ENCODE data around the gene ANKS1B.
"Not testable (repeated sequence)": the region's sequence is repeated elsewhere in the genome, so short reads cannot be mapped to it uniquely, and the experiment has no call there.

ANKS1B gene

DNA sequence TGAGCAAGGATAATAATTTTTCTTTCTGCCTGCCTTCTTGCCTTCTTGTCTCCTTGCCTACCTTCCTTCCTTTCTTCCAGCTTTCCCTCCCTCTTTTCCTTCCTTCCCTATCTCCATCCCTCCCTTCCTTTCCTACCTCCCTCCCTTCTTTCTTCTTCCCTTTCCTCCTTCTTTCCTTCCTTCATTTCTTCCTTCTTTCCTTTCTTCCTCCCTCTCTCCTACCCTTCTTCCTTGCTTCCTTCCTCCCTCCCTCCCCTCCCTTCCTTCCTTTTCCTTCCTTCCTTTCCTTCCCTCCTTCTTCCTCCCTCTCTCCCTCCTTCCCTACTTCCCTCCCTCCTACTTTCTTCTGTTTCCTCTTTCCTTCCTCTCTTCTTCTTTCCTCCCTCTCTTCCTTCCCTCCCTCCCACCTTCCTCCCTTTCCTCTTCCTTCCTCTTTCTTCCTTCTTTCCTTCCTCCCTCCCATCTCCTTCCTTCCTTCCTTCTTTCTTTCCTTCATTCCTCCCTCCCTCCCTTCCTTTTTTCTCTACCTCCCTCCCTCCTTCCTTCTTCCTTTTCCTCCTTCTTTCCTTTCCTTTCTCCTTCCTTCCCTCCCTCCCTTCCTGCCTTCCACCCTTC is 1009.9 kb downstream of the ANKS1B start:
- DNase-seq = no peak

DNA sequence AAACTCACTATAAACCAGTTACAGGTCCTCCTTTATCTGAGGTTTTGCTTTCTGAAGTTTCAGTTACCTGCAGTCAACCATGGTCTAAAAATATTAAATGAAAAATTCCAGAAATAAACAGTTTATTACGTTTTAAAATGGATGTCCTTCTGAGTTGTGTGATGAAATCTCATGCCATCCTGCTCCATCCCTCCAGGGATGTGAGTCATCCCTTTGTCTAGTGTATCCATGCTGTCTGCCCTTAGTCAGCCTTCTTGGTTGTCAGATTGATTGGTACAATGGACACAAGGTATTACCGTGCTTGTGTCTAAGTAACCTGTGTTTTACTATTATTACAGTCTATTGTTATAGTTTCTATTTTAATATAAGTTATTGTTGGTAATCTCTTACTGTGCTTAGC is 1011.3 kb downstream of the ANKS1B start:
- no peak for DNase-seq

- no peak for DNase-seq
These were observed 1013.8 kb downstream of the ANKS1B start for GRCh38 chr12:98970950-98971349.

DNA sequence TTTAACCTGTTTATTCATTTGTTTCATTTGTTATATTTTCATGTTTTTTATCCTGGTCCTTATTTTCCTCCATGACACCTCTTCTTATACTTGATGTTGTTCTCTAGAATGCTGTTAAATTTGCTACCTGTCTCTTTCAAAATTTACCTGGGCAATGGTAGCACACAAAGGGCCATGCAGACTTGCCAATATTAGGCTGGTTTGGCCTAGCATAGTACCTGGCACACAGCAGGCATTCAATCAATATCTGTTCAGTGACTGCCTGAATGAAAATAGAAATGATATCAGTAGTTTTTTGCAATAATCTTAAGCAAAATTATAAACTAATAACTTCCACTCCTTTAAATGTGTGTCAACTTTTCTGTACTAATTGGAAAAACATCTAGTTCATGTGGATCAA is 1014.5 kb downstream of the ANKS1B start:
- no peak for DNase-seq

GRCh38 chr12:98968896-98969295 is 1015.8 kb downstream of the ANKS1B start:
- DNase-seq = no peak

DNA sequence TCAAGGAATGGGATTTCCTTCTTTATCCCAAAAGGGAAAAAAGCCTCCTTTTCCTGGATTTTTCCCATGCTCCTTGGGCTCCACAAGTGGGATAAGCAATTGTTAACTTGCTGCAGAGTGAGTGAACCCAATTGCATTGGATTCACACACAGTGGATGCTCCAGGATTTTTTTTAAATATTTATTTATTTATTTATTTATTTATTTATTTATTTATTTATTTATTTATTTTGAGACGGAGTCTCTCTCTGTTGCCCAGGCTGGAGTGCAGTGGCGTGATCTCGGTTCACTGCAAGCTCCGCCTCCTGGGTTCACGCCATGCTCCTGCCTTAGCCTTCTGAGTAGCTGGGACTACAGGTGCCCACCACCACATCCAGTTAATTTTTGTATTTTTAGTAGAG is 1027.6 kb downstream of the ANKS1B start:
- not testable (repeated sequence) for DNase-seq

GRCh38 chr12:98955284-98955683 is 1029.5 kb downstream of the ANKS1B start:
- no peak for DNase-seq

GRCh38 chr12:98954506-98954905 is 1030.2 kb downstream of the ANKS1B start:
- DNase-seq = no peak

GRCh38 chr12:98951406-98951805 is 1033.3 kb downstream of the ANKS1B start:
- DNase-seq = no peak

DNA sequence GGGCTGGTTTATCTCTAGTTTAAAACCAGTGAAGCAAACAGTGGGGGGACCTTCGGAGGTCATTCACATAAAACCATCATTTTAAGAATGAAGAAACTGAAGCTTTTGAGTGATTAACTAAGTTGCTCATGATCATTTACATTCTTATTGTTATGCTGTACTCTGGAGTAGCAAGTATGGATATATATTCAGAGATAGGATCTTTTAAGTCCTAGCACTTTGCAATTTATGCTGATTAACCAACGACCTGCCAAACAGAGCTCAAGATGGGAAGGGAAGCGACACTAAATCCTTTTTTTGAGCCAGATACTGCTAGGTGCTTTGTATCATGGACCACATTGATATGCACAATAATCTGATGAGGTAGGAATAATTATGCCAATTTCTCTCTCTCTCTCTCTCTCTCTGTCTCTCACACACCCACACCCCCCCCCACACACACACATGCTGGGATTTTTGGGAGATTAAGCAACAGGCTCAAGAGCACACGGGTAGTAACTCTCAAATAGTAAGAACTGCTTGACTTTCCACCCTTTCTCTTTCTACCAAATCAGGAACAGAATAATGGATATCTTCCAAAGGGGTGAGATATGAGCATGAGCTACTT is 1036.3 kb downstream of the ANKS1B start:
- no peak for DNase-seq

- DNase-seq = no peak
These were observed 1038.9 kb downstream of the ANKS1B start for GRCh38 chr12:98945864-98946263.

DNA sequence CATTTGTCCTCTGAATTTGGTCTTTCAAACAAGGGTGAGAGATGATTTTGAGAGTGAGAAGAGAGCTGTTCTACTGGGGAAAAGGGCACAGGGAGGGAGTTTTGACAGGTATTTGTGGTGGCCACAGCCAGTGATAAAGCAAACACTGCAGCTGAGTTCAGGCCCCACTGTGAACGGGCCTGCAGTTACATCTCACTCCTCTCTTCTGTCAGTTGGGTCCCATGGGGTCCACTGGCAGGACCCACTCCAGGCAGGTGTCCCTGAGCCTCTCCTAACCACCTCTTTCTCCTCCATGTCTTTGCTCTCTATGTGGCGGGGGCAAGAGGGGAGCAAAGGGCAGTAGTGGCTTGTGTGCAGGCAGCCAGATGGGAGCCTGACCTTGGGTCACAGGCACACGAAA is 1044.8 kb downstream of the ANKS1B start:
- DNase-seq = no peak

- no peak for DNase-seq
These were observed 1045.4 kb downstream of the ANKS1B start for GRCh38 chr12:98939350-98939749.

DNA sequence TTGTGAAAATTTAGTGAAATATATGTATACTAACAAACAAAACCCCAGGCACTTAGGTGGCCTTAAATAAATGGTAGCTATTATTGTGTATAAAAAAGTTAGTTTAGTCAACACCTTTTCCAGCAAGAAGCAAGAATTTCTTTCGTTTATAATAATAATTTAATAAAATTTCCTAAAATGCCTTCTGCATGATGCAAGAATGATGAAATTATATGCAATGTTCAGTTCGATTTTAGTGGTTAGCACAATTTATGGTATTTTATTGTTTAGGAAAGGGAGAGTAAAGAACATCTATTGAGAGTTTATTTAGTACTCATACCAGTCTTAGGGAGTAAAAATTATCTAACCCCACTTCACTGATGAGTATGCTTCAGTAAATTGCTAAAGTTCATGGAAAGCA is 1048.9 kb downstream of the ANKS1B start:
- no peak for DNase-seq

GRCh38 chr12:98922871-98923270 is 1061.9 kb downstream of the ANKS1B start:
- DNase-seq = no peak

DNA sequence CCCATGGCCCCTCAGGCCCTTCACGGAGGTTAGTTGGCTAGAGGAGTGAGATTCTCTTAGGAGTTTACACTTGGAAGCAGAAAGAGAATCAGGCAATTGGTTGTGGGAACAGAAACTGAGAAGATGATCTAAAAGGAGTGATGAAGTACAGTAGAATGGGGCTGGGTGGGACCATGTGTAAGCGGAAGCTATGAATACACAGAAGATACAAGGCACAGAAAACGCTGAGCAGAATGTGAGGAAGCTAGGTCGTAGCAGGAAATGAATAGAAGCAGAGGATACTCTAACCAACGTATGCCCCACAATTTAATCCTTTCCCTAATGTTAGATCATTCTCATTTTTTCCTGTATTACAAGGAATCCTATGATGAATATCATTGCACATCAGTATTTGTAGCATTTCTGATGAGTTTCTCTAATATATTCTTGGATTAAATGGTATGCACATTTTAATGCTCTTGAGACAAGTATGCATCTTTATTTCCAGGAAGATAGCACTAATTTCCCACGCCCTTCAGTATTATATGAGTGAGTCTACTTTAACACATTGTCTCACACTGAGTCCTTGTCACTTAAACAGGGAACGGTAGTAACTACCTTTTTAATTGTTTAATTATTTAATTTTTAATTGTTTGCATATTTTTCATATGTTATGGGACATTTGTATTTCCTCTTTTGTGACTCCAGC is 1066.4 kb downstream of the ANKS1B start:
- DNase-seq = no peak

DNA sequence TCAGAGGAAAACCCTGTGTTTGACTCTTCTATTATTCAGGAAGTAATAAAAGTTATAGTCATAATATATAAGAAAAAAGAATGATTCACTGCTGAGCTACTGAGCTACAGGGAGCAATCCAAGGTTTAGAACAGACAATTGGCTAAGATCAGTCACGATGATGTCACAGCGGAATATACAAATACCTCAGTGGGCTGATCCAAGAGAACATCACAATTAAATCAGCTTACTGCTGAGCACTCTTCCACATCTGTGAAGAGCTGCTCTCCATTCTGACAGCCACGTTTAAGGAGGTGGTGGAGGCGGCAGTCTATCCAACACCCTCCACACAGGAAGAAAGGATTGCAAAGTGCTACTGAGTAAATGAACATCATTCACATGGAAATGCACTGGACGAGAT is 1068.6 kb downstream of the ANKS1B start:
- no peak for DNase-seq

DNA sequence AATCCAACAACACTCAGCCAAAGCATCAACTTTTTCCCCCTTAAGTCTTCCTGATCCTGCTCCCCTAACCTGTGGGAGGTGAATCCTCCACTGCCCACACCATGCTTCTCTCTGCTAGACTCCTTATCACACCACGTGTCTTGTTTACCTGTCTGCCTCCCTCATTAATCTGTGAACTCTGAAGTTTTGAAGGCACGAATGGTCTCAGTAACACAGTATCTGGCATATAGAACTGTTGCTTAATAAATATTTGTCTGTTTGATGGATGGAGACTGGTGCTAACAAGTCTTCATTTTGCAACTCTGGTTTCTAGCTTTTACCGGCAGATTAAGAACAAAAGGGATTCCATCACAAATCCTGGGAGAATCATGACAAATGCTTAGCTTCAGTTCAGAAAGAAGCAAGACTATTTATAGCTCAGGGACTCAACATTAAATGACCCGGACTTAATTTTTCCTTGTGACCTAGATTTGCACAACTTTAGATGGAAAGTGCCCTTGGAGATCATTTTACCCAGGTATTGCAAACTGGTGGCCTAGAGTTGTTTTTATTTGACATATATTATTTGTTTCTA is 1072.2 kb downstream of the ANKS1B start:
- no peak for DNase-seq

GRCh38 chr12:98911396-98911795 is 1073.3 kb downstream of the ANKS1B start:
- DNase-seq = no peak

DNA sequence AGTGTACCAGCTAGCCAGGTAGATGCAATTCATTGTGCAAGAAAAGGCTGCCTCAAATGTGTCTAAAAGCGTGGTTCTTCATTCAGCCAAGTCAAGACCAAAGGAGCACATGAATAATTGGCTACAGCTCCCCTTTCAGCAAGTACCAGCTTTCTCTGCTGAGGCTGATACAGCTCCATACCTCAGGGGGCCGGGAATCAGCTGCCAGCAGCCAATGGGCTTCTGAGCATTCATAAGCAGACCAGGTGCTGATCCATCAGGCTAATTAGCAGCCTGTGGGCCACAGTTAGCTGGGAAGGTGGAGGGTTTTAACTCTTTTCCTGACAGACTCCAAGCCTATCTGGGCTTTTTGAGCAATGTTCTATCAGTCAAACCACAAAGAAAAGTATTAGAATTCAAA is 1075.0 kb downstream of the ANKS1B start:
- no peak for DNase-seq

GRCh38 chr12:98908866-98909265 is 1075.9 kb downstream of the ANKS1B start:
- no peak for DNase-seq

DNA sequence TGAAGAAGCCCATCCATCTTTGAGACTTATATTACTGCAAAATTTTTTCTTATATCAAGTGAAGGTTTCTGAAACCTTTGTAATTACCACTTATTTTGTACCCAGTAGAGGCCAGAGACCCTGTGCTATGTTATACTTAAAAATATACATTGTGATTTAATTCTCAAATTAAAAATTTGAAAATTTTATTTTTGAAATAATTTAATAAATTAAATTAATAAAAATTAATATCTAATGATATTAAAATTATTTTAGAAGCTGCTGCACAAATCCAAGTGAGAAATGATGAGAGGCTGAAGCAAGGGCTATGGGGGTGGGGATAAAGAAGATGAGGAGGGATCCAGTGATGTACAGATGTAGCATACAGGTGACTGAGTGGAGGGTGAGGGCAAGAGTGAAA is 1080.9 kb downstream of the ANKS1B start:
- no peak for DNase-seq

DNA sequence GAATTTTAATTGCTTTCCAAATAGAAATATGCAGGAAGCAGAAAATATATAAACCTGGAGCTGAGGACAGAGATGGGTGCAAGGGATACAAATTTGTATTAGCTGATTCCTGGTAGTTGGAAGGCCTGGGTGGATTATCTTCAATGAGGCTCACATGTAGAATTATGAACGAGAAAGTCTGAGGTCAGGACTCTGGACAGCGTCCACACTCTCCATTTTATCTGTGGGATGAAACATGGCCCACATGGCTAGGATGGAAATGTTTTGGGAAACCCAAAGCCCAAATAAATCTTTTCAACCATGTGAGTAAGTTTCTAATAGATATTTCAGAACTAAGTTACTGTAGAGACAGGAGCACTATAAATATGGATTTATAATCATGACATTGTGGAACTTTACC is 1083.5 kb downstream of the ANKS1B start:
- no peak for DNase-seq

- no peak for DNase-seq
These were observed 1087.8 kb downstream of the ANKS1B start for GRCh38 chr12:98896938-98897337.
